Measurements from ENCODE around the gene CCDC157.

DNA sequence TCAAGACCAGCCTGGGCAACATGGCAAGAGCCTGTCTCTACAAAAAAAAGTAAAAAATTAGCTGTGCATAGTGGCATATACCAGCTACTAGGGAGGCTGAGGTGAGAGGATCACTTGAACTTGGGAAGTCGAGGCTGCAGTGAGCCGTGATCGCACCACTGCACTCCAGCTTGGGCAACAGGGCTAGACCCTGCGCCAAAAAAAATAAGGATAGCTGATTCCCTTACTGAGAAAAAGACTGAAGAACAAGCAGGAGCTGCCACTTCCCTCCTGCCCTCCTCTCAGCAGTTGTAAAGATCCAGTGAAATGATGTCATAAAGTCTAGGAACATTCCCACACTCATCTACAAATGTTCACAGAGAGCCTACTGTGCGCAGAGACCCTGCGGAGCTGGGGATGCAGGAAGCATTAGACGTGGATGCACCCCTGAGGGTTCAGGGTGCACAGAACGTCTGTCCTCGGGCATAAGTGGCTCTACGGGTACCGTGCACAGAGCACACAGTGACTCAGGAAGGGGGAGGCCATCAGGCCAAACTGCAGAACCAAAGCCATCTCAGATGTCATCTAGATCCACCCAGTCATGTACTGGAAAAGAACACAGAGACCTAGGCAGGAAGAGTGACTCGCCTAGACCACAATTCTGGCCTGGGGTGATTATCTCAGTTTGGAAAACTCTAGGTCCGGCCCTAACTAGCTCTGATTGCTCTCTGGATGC is 51.7 kb downstream of the CCDC157 start:
- TF ChIP-seq EZH2phosphoT487 (IDR thresholded peaks at IDR 0.05; ENCODE audit: borderline replicate concordance, low read length) (no peak), EZH2 (IDR thresholded peaks at IDR 0.05; ENCODE audit: low read length, unreplicated experiment) (no peak)
- TF ChIP-seq, protein P1, sequence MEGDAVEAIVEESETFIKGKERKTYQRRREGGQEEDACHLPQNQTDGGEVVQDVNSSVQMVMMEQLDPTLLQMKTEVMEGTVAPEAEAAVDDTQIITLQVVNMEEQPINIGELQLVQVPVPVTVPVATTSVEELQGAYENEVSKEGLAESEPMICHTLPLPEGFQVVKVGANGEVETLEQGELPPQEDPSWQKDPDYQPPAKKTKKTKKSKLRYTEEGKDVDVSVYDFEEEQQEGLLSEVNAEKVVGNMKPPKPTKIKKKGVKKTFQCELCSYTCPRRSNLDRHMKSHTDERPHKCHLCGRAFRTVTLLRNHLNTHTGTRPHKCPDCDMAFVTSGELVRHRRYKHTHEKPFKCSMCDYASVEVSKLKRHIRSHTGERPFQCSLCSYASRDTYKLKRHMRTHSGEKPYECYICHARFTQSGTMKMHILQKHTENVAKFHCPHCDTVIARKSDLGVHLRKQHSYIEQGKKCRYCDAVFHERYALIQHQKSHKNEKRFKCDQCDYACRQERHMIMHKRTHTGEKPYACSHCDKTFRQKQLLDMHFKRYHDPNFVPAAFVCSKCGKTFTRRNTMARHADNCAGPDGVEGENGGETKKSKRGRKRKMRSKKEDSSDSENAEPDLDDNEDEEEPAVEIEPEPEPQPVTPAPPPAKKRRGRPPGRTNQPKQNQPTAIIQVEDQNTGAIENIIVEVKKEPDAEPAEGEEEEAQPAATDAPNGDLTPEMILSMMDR (conservative IDR thresholded peaks at IDR 0.05; ENCODE audit: low read depth, low read length), result no peak

All from PC-3 (cell line).